WTC11 (cell line): ENCODE measurements around the gene ELP5. TPM values are rescaled to one million over a fixed set of nuclear protein-coding genes. Genes with fewer than 3 reads are reported as not detected.
A peak's percentile ranks its signal among the peaks of the same experiment; 100 is the strongest.

Experiments
- AFF4 ChIP-seq: sonication (generic); formaldehyde crosslinking; IDR thresholded peaks from 2 replicates; pipeline ENCODE4 v1.8.1; 2023; ENCODE audit warnings: mild to moderate bottlenecking, missing genetic modification reagents, borderline replicate concordance
- ATF2 ChIP-seq: sonication (generic); formaldehyde crosslinking; IDR thresholded peaks from 2 replicates; pipeline ENCODE4 v1.8.1; 2022; ENCODE audit warnings: low read depth, missing genetic modification reagents, borderline replicate concordance
- CREM ChIP-seq: sonication (generic); formaldehyde crosslinking; IDR thresholded peaks from 2 replicates; pipeline ENCODE4 v1.8.1; 2022; ENCODE audit warnings: mild to moderate bottlenecking, missing genetic modification reagents, moderate library complexity
- E2F1 ChIP-seq: sonication (generic); formaldehyde crosslinking; IDR thresholded peaks from 2 replicates; pipeline ENCODE4 v1.8.0; 2022; ENCODE audit warnings: mild to moderate bottlenecking, missing genetic modification reagents
- EMX1 ChIP-seq: fragments of 250-450 bp; sonication (Bioruptor Pico); IDR thresholded peaks from 2 replicates; pipeline ENCODE4 v1.8.0; 2021; ENCODE audit warnings: mild to moderate bottlenecking
- FOXK1 ChIP-seq: sonication (generic); formaldehyde crosslinking; IDR thresholded peaks from 2 replicates; pipeline ENCODE4 v1.8.0; 2022; ENCODE audit warnings: mild to moderate bottlenecking, moderate library complexity, missing genetic modification reagents
- MAX ChIP-seq: sonication (generic); formaldehyde crosslinking; IDR thresholded peaks from 2 replicates; pipeline ENCODE4 v1.8.0; 2022; ENCODE audit warnings: mild to moderate bottlenecking, missing genetic modification reagents
- MXD4 ChIP-seq: fragments of 250-450 bp; sonication (Bioruptor Pico); IDR thresholded peaks from 2 replicates; pipeline ENCODE4 v1.8.0; 2021; ENCODE audit warnings: mild to moderate bottlenecking, moderate library complexity, borderline replicate concordance
- MYBL2 ChIP-seq: sonication (generic); formaldehyde crosslinking; IDR thresholded peaks from 2 replicates; pipeline ENCODE4 v1.8.1; 2023; ENCODE audit warnings: mild to moderate bottlenecking, moderate library complexity, missing genetic modification reagents
- PRRX2 ChIP-seq: fragments of 250-450 bp; sonication (Bioruptor Pico); IDR thresholded peaks from 2 replicates; pipeline ENCODE4 v1.8.0; 2021; ENCODE audit warnings: mild to moderate bottlenecking
- ZBTB43 ChIP-seq: sonication (generic); formaldehyde crosslinking; IDR thresholded peaks from 2 replicates; pipeline ENCODE4 v1.8.1; 2023; ENCODE audit warnings: mild to moderate bottlenecking, missing genetic modification reagents
- ZNF281 ChIP-seq: sonication (generic); formaldehyde crosslinking; IDR thresholded peaks from 2 replicates; pipeline ENCODE4 v1.8.0; 2023; ENCODE audit warnings: mild to moderate bottlenecking, missing genetic modification reagents
- ZNF512 ChIP-seq: sonication (generic); formaldehyde crosslinking; IDR thresholded peaks from 2 replicates; pipeline ENCODE4 v1.8.1; 2022; ENCODE audit warnings: missing genetic modification reagents, borderline replicate concordance
- total RNA-seq: library from RNA; stranded (reverse); gene quantifications from 3 replicates; pipeline ENCODE4 v1.2.3, GENCODE V29; 2021

Gene ELP5
- total RNA-seq, 1 experiment from 2014 or later = 101 TPM

- TF ChIP-seq ZNF281 (CRISPR knock-in tag) = no peak
- TF ChIP-seq CREM (CRISPR knock-in tag) = no peak; the same call in 1 of the 2 replicates
- TF ChIP-seq FOXK1 = peak; percentile 11; the same call in 1 of the 2 replicates
- no peak for TF ChIP-seq ATF2
- 0 out of 2 replicates have a peak, but pooled peaks have one; percentile 13 for TF ChIP-seq E2F1 (CRISPR knock-in tag)
- TF ChIP-seq MYBL2 (CRISPR knock-in tag) = peak; percentile 63; the same call in 1 of the 2 replicates
- 0 out of 2 replicates have a peak, but pooled peaks have one; percentile 41 for TF ChIP-seq ZBTB43 (CRISPR knock-in tag)
- TF ChIP-seq MXD4 (CRISPR knock-in tag) = no peak
- peak; percentile 62; the same call in 1 of the 2 replicates for TF ChIP-seq MAX (CRISPR knock-in tag)
- no peak for TF ChIP-seq ZNF512
- no peak for TF ChIP-seq PRRX2
- no peak for TF ChIP-seq EMX1 (CRISPR knock-in tag)
- peak; percentile 34; the same call in 1 of the 2 replicates for TF ChIP-seq AFF4 (CRISPR knock-in tag)
Measured at GRCh38 chr17:7260651-7261378, 8.8 kb downstream of the ELP5 start (continued).
